Thoracic aorta (tissue), 2 donors: ENCODE results near the gene MSL3. TPM values are rescaled to one million over a fixed set of nuclear protein-coding genes. Genes with fewer than 3 reads are reported as not detected.

Experiments used
- ATAC-seq: fragments of 150-250 bp; one replicate; pipeline ENCODE4 v1.8.0; 2017; ENCODE audit warnings: low read depth; ENCODE audit not compliant: insufficient number of reproducible peaks, low FRiP score
- DNase-seq: peaks from one replicate; pipeline ENCODE4 v3.0.0-alpha.2; 2020; ENCODE audit warnings: low spot score
- H3K27ac ChIP-seq, 2 donors: fragments of 200-600 bp; sonication (generic); 1 replicate in 1 of 2; 2 replicates in 1 of 2; pipeline ENCODE4 v1.5.1; 2016; ENCODE audit warnings: mild to moderate bottlenecking in 2 of 2, moderate library complexity in 2 of 2
- H3K27me3 ChIP-seq: fragments of 200-600 bp; sonication (generic); replicated peaks from 2 replicates; pipeline ENCODE4 v1.6.0; 2016; ENCODE audit warnings: mild to moderate bottlenecking; ENCODE audit not compliant: insufficient read depth
- H3K36me3 ChIP-seq: fragments of 200-600 bp; sonication (generic); one replicate; pipeline ENCODE4 v1.5.1; 2016
- H3K4me1 ChIP-seq, 2 donors: fragments of 200-600 bp; sonication (generic); 1 replicate in 1 of 2; 2 replicates in 1 of 2; pipeline versions ENCODE4 v1.5.1 to v1.6.0; 2016; ENCODE audit warnings: low read depth in 2 of 2, mild to moderate bottlenecking in 1 of 2; ENCODE audit not compliant: control insufficient read depth in 1 of 2
- H3K4me3 ChIP-seq: fragments of 200-600 bp; sonication (generic); 2 replicates; pipeline ENCODE4 v1.5.1; 2016; ENCODE audit warnings: mild to moderate bottlenecking
- H3K9me3 ChIP-seq: fragments of 200-600 bp; sonication (generic); 2 replicates; pipeline ENCODE4 v1.5.1; 2016
- CTCF ChIP-seq: fragments of 200-600 bp; sonication (generic); IDR thresholded peaks from one replicate; pipeline ENCODE4 v1.5.1; 2019; ENCODE audit warnings: antibody characterized with exemption
- total RNA-seq, 2 donors: library from RNA; depleted of rRNA; stranded (reverse); fragments of >200 nt; gene quantifications; one replicate each; pipeline versions ENCODE4 v1.1.0 to v1.2.3, GENCODE V29; 2016

MSL3 gene
- total RNA-seq, 2 donors from 2014 or later: 25.5 to 25.8 TPM

- H3K9me3 ChIP-seq: no peaks in the 10 kb centered on the region
- no peak for TF ChIP-seq CTCF
- no peaks in the 10 kb centered on the region for H3K36me3 ChIP-seq
- no peak overlapping the region for H3K4me3 ChIP-seq
- no peaks in the 10 kb centered on the region for H3K4me1 ChIP-seq
- no peak for ATAC-seq
- no peak for DNase-seq
- H3K27me3 ChIP-seq: no peaks in the 10 kb centered on the region
- H3K27ac ChIP-seq: no peak overlapping the region
These were observed 33.1 kb downstream of the MSL3 start for GRCh38 chrX:11791090-11791489.

- no peak overlapping the region for H3K27ac ChIP-seq
- no peak overlapping the region for H3K4me3 ChIP-seq
- no peaks in the 10 kb centered on the region for H3K9me3 ChIP-seq
- H3K4me1 ChIP-seq: no peaks in the 10 kb centered on the region
- ATAC-seq (no peak), DNase-seq (no peak)
- H3K36me3 ChIP-seq: no peaks in the 10 kb centered on the region
- TF ChIP-seq CTCF: no peak
- no peaks in the 10 kb centered on the region for H3K27me3 ChIP-seq
These were observed 33.5 kb downstream of the MSL3 start for GRCh38 chrX:11791537-11791936.

- Histone ChIP-seq H3K4me3 (no peak overlapping the region), H3K36me3 (no peaks in the 10 kb centered on the region), H3K9me3 (no peaks in the 10 kb centered on the region), H3K27ac (no peak overlapping the region), H3K4me1 (no peaks in the 10 kb centered on the region), H3K27me3 (no peaks in the 10 kb centered on the region)
- no peak for DNase-seq
- no peak for ATAC-seq
- TF ChIP-seq CTCF: no peak
These were observed 34.7 kb downstream of the MSL3 start for GRCh38 chrX:11792461-11793421.

GRCh38 chrX:11793734-11794133 is 35.7 kb downstream of the MSL3 start:
- H3K27ac ChIP-seq: no peak overlapping the region
- no peaks in the 10 kb centered on the region for H3K9me3 ChIP-seq
- TF ChIP-seq CTCF: no peak
- H3K4me3 ChIP-seq: no peak overlapping the region
- no peaks in the 10 kb centered on the region for H3K36me3 ChIP-seq
- no peak for ATAC-seq
- no peak for DNase-seq
- no peaks in the 10 kb centered on the region for H3K4me1 ChIP-seq
- no peaks in the 10 kb centered on the region for H3K27me3 ChIP-seq

- DNase-seq: no peak
- Histone ChIP-seq H3K36me3 (no peaks in the 10 kb centered on the region), H3K27ac (no peak overlapping the region), H3K9me3 (no peaks in the 10 kb centered on the region), H3K27me3 (no peaks in the 10 kb centered on the region), H3K4me3 (no peak overlapping the region), H3K4me1 (no peaks in the 10 kb centered on the region)
- no peak for TF ChIP-seq CTCF
- no peak for ATAC-seq
These were observed 55.3 kb downstream of the MSL3 start for GRCh38 chrX:11813341-11813740.

Other genes with a start within 250 kb of the MSL3 start
- gene ARHGAP6, start 92.3 kb upstream of the MSL3 start, total RNA-seq: 10 to 100 TPM; 14.6 to 22.3 TPM